CD4-positive, alpha-beta T cell treated with Interleukin-6 for 4 hours (primary cell): ENCODE measurements around the gene RAD23A.

Source experiments
- DNase-seq: peaks from one replicate; pipeline ENCODE4 v3.0.0-alpha.2; 2020; ENCODE audit warnings: mixed read lengths

Gene RAD23A

GRCh38 chr19:12985049-12985776 is 39.6 kb downstream of the RAD23A start:
- DNase-seq, result no peak

- no peak for DNase-seq
Observed at GRCh38 chr19:12986726-12987125, 41.1 kb downstream of the RAD23A start.

- DNase-seq, result no peak
Observed at GRCh38 chr19:12987190-12987589, 41.5 kb downstream of the RAD23A start.

- no peak for DNase-seq
Observed at GRCh38 chr19:12987781-12988180, 42.1 kb downstream of the RAD23A start.

GRCh38 chr19:12990431-12990830 is 44.8 kb downstream of the RAD23A start:
- DNase-seq, result no peak

GRCh38 chr19:12990853-12991252 is 45.2 kb downstream of the RAD23A start:
- no peak for DNase-seq

GRCh38 chr19:12991296-12991695 is 45.6 kb downstream of the RAD23A start:
- no peak for DNase-seq

GRCh38 chr19:12992729-12993128 is 47.1 kb downstream of the RAD23A start:
- DNase-seq, result no peak

- no peak for DNase-seq
Observed at GRCh38 chr19:12993562-12993961, 47.9 kb downstream of the RAD23A start.

GRCh38 chr19:12994701-12995595 is 49.3 kb downstream of the RAD23A start, which contains the start of gene NFIX:
Gene NFIX, plus strand, starts transcription at chr19:12995475. Its CDS starts 363 bp downstream, at chr19:12995838.
- DNase-seq, result peak; percentile 76

- peak; percentile 29 for DNase-seq
Observed at GRCh38 chr19:12995596-12996405, 50.1 kb downstream of the RAD23A start.

- DNase-seq, result no peak
Observed at GRCh38 chr19:12996406-12997094, 50.9 kb downstream of the RAD23A start.

GRCh38 chr19:12997179-12997966 is 51.7 kb downstream of the RAD23A start:
- no peak for DNase-seq

- no peak for DNase-seq
Observed at GRCh38 chr19:12997967-12998940, 52.6 kb downstream of the RAD23A start.

- DNase-seq, result no peak
Observed at GRCh38 chr19:13001166-13001501, 55.5 kb downstream of the RAD23A start.

GRCh38 chr19:13001502-13002165 is 56.0 kb downstream of the RAD23A start:
- no peak for DNase-seq

- DNase-seq, result no peak
Observed at GRCh38 chr19:13002166-13002898, 56.7 kb downstream of the RAD23A start.

GRCh38 chr19:13003081-13003480 is 57.4 kb downstream of the RAD23A start:
- no peak for DNase-seq
